Esophagus squamous epithelium (tissue), 4 donors: Measurements from ENCODE around the gene AQP12B.

ENCODE experiments used
- POLR2A ChIP-seq, 4 donors: fragments of 450-650 bp; IDR thresholded peaks; one replicate each; pipeline ENCODE4 v1.6.1; 2017; ENCODE audit warnings: antibody characterized with exemption in 4 of 4, mild to moderate bottlenecking in 4 of 4, moderate library complexity in 3 of 4
- TF ChIP-seq, protein P1 (sequence below), 6 experiments: fragments of 450-650 bp in 4 of 6; fragments of 200-600 bp in 2 of 6; sonication (generic) in 2 of 6; IDR thresholded peaks; one replicate each; pipeline ENCODE4 v1.5.1; 2016 to 2019; ENCODE audit warnings: antibody characterized with exemption in 6 of 6, mild to moderate bottlenecking in 4 of 6, moderate library complexity in 4 of 6

DNA sequence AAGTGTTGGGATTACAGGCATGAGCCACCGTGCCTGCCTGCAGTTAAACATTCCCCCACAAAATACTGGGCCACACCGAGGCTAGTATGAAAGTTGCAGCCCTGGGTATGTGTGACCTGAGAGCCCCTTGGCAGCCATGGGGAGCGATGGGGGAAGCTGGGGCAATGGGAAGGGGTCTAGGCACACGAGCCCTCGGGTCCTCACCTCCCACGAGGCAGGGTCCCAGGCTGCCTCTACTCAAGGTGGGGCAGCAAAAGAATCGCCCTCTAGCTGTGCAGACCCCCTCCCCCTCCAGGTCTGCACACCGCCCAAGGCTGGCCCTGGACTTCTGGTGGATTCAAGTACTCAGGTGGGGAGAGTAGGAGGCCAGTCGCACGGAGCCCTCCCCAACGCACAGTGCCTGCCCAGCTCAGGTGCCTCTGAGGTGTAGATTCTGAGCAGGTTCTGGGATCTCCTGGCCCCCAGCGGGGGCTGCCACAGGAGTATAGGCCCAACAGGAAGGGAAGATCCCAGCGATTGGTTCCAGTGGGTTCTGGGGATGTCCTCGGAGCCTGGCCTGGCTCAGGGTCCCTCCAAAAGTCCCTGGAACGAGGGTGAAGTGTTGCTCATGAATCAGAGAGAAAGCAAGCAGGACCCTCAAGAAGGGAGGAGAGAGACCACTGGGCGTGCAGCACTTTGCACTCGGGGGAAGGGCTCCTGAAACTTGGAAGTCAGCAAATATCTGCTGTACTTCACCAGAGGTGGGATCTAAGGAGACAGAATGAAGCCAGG is 54.8 kb downstream of the AQP12B start:
- TF ChIP-seq, protein P1, sequence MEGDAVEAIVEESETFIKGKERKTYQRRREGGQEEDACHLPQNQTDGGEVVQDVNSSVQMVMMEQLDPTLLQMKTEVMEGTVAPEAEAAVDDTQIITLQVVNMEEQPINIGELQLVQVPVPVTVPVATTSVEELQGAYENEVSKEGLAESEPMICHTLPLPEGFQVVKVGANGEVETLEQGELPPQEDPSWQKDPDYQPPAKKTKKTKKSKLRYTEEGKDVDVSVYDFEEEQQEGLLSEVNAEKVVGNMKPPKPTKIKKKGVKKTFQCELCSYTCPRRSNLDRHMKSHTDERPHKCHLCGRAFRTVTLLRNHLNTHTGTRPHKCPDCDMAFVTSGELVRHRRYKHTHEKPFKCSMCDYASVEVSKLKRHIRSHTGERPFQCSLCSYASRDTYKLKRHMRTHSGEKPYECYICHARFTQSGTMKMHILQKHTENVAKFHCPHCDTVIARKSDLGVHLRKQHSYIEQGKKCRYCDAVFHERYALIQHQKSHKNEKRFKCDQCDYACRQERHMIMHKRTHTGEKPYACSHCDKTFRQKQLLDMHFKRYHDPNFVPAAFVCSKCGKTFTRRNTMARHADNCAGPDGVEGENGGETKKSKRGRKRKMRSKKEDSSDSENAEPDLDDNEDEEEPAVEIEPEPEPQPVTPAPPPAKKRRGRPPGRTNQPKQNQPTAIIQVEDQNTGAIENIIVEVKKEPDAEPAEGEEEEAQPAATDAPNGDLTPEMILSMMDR (IDR thresholded peaks at IDR 0.05): no peak
- TF ChIP-seq POLR2A (IDR thresholded peaks at IDR 0.05): no peak
